UCSD-AML1 (cell line): ENCODE data around the gene CLEC11A.

ENCODE experiments used
- DNase-seq: peaks from one replicate; lab custom pipeline; 2025; ENCODE audit not compliant: unreplicated experiment; lab: John Stamatoyannopoulos, UW

The CLEC11A gene, protein sequence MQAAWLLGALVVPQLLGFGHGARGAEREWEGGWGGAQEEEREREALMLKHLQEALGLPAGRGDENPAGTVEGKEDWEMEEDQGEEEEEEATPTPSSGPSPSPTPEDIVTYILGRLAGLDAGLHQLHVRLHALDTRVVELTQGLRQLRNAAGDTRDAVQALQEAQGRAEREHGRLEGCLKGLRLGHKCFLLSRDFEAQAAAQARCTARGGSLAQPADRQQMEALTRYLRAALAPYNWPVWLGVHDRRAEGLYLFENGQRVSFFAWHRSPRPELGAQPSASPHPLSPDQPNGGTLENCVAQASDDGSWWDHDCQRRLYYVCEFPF

DNA sequence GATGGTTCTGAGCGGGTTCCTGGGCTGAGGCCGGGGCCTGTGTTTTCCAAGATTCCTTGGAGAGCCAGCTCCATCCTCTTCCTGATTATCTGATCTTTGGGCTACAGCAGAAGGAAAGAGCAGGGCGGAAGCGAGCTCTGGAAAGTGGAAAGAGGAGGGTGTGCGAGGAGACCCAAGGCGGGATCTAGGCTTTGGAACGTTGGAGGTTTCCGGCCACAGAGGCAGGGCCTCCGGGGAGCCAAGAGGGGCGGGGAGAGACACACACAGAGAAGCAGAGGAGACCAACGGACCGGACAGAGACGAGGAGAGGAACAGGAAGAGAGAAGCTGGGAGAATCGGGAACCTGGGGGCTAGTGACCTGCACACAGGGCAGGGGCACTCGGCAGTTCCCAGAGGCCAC is at the start of gene CLEC11A:
Gene CLEC11A, plus strand, starts transcription at position 296 of the 400 bp plus-strand sequence. CDS start 162 bp downstream, outside the sequence.
- DNase-seq, result peak; percentile 78

DNA sequence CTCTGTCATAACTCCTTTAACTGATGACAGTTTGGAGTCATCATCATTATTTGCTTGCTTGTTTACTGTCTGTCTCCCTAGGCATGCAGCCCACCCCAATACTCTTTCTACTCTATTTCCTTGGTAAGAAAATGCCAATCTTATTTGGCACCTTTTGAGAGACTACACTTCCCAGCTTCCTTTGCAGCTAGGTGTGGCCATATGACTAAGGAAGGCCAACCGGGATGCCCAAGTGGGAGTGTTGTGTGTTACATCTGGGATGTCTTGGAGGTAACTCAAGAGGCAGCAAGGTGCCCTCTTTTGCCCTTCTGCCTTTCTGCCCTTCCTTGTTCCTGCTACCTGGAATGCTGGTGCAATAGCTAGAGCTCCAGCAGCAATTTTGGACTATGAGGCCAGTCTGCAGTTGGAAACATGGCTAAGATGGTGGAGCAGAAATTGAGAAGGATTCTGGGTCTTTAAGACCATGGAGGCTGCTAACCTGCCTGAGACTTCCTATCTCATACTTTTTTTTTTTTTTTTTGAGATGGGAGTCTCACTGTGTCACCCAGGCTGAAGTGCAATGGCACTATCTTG is 46.5 kb upstream of the CLEC11A start:
- DNase-seq, result no peak

DNA sequence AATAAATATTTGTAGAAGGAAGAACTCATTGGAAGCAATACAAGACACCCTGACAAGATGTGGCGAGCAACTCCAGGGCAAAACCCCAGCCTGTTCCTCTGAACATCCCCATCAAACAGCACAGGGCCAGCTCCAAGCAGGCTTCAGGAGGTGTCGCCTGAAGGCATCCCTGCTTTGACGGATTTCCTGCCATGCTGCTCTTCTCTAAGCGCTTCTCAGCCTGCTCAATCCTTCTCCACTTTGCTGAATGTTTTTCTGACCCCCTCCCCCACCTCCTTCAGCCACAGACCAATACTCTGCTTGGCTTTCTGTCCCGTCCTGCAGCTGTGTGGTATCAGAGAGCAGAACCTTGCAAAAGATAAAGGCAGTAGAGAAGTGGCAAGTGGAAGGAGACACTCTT is 45.5 kb upstream of the CLEC11A start:
- no peak for DNase-seq

DNA sequence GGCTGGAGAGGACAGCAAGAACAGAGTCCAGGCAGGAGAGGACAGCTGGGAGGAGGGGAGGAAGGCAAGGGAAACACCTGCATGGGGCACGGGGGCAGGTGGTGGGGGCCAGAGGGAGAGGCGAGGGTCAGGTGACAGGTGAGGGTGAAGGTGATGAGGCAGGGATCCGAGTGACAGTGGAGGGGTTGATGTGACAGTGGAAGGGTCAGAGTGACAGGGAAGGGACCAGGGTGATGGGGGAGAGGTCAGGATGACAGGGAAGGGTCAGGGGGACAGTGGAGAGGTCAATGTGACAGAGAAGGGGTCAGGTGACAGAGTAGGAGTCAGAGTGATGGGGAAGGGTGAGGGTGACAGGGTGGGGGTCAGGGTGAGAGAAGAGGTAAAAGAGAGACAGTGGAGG is 44.8 kb upstream of the CLEC11A start:
- no peak for DNase-seq

DNA sequence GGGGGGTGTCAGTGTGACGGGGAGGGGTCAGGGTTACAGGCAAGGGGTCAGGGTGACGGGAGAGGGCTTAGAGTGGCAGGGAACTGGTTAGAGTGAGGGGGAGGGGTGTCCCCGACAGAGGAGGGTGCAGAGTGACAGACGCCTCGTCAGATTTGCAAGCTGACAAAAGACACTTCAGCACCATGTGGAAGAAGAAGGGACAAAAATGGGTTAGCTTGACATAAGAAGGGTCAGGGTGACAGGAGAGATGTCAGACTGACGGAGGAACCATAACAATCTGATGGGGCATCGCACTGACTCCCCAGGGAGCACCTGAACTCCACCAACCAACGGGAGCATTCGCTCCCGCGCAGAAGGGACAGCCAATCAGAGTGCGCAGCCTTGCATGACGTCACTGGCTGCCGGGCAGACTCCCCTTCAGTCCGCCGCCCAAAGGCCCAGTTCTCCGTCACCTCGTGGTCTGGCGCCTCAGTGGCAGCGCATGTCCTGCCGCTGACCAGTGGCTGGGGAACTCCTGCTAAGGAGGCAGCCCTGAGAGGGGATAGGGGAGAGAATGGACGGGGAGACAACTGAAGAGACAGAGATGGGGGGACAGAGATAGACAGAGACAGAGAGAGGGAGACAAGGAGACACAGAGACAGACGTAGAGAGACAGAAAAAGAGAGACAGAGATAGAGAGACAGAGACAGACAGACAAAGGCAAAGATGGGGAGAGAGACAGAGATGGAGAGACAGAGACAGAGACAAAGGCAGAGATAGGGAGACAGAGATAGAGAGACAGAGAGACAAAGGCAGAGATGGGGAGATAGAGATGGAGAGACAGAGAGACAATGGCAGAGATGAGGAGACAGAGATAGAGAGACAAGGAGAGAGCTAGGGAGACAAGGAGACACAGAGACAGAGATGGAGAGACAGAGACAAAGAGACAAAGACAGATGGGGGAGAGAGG is 43.7 kb upstream of the CLEC11A start:
- DNase-seq, result peak; percentile 74

DNA sequence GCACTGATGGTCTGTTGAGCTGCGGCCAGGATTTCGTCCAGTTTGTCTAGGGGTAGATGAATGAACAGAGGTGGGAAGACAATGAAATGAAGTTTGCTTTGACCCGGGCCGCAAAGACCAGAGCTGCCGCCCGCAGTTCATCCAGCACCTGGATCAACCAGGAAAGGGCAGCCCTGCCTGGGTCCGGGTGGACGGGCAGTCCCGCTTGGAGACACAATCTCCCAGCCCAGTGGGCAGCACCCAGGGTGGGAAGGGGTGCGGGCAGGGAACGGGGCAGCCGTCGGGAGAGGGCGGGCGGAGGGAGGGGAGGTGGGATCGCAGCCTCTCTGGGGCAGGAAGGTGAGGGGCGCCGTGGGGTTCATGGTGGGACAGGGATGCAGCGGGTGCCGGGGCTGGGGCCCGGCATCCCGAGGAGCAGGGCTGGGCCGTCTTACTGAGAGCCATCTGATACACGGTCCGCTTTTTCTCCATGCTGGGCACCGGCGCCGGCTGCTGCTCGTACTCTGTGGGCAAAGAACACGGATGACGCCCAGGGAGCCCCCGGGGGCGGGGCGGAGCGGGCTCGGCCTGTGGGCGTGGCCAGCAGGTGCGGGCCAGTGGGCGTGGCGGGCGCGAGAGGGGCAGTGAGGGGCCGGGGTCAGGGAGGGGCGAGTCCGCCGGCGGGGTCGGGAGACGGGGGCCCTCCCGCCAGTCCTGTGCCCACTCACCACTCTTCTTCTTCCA is 36.7 kb upstream of the CLEC11A start:
- DNase-seq, result no peak

DNA sequence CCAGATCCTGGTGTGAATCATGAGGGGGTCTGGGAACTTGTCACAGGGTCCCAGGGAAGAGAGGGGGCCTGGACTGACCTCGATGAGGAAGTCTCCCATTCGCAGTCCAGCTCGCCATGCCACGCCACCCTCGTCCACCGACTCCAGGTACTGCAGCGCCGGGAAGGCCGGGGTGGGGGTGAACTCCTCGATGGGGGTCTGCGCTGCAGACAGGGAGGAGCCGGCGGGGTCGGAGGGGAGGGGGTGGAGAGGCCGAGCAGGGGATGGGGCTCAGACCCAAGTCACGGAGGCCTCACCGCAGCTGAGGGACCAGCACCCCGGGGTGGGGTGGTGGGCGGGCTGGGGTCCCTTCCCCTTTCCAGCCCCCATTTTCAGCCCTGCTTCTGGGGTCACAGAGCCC is 34.4 kb upstream of the CLEC11A start:
- DNase-seq, result no peak

DNA sequence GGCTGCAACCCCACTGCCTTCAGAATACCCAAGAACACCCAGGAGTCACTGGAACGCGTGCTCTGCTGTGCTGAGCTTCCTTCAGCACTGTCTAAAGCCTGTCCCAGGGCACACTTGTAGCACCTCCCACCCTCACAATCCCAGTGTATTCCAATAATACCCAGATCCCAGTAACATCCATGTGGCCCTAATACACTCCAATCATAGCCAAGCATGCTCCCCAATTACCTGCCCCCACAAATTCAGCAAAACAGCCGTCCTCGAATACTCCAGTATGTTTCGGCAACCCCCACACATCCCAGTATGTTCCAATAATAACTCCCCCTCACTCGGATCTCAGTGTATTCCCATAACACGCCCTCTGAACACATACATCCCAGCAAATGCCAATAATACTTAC is 32.7 kb upstream of the CLEC11A start:
- DNase-seq, result no peak

DNA sequence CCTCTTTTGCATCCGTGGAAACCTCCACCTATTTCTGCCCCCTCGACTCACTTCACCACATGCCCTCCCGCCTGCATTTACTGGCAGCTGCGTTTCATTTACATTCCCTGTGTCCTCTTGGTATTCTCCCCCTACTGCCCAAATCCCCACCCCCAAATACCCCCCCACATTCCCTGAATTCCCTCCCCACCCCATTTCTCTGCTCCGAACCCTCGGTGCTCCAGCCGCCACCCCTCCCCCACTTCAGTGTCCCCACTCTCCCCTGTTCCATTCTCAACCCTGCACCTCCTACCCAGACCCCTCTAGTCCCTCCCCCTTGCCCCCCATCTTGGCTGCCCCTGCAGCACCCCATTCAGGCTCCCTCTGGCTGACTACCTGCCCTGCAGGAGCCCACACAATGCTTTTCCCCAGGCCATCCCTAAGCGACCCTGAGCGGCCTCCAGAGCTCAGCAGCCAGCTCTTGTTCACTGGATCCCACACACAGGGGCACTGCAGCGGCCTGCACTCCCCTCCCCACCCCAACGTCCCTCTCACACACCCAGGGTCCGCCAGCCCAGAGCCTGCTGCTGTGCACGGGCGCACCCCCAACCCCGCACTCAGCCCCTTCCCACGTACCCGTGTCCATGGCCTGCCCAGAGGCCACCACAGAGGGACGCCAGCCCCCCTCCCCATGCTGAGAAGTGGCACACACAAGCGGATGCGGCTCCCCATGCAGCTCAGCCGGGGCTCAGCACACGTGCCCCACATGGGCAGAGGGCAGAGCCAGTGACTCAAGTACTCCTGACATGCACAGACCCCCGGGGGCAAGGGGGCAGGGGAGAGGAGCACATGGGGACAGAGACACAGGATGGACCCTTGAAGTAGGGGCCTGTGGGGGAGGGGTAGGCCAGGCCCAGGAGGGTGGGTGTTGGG is 29.8 kb upstream of the CLEC11A start:
- no peak for DNase-seq

DNA sequence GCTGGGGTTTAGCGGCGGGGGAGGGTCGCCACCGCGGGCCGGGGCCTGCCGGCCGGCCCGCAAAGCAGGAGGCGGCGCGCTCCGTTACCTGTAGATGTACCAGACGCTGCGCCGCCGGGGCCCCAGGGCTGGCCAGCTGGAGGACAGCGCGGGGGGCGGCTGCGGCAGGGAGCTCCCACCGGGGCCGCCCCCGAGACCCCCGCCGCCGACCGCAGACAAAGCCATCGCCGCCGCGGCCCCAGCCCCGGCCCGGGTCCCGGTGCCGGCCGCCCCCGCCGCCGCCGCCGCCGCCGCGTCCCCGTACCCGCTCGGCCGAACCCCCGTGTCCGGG is 28.4 kb upstream of the CLEC11A start:
- DNase-seq, result no peak

DNA sequence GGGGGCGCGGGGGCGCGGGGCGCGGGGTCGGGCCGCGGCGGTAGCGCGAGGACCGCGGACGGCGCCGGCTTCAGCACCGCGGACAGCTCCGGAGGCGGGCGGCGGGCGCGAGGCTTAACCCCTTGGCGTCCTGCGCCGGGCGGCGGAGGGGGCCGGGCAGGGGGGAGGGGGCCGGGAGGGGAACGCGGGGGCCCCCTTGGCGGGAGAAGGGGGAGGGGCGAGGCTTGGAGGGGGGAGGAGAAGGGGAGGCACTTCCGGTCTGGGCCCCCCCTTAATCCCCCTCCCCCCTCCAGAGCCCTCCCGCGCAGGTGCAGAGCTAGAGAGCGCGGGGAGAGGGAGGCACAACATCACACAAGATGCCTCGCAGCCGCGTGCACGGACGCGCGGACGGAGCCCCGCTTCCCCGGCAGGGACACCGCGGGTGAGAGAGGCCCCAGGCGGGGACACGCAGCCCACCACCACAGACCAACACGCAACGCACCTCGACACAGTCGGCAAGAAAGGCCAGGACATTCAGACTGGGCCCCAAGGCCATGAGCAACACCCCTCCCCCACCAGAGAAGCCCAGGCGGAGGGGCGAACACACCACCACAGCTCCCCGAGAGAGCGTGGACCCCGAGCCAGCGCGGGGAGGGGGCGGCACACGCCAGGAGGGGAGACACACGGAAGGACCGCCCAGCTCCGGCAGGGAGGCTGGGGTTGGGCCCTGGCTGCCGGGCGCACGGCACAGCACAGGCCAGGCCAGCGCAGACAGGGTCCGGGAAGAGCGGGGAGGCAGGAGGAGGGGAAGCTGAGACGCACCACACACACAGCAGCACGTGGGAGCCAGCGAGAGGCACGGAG is 27.7 kb upstream of the CLEC11A start:
- DNase-seq, result no peak

DNA sequence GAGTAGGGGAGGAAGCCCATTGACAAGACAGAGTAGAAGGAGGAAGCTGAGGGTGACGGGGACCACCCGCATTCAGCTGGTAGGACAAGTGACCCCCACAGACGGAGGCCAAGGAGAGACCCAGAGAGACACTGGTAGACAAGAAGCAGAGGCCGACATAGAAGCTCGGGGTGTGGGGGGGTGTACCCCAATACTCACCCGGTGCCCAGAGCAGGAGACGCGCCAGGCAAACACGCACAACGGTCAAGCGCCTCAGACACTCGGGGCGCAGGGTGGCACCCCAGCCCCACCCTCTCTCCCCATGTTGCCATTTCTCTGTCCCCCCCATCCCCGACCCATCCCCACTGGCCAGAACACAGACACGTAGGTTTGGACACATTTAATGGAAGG is 27.1 kb upstream of the CLEC11A start:
- DNase-seq, result no peak

DNA sequence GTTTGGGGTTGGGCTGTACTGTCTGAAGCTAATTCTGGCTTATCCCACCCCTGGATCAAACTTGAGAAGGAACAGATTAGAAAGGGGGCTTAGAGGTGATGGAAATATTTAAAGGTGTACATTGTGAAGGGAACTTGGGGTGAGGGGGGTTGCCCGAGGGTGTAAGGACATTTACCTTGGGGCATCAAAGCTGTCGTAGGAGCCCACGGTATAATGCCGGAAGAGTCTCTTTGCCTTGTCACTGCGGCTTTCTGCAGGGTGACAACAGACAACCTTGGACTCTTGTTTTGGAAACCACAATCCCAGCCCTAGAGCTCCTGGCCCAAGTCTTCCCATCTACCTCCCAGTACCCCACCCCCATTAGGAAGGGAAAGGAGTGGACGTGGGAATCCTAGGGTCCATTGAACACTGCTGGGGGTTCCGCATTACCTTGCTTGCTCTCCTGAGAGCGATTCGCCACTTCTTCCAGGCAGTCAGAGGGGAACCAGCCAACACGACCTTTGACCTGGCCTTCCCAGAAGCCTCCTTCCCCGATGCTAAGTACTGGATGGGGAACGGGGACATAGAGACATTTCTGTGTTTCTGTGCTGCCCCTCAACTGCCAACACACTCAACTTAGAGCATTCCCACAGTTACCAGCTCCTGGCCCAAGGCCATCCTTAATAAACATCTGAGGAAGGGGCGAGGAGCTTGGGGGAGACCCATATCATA is 25.6 kb upstream of the CLEC11A start:
- DNase-seq, result no peak

DNA sequence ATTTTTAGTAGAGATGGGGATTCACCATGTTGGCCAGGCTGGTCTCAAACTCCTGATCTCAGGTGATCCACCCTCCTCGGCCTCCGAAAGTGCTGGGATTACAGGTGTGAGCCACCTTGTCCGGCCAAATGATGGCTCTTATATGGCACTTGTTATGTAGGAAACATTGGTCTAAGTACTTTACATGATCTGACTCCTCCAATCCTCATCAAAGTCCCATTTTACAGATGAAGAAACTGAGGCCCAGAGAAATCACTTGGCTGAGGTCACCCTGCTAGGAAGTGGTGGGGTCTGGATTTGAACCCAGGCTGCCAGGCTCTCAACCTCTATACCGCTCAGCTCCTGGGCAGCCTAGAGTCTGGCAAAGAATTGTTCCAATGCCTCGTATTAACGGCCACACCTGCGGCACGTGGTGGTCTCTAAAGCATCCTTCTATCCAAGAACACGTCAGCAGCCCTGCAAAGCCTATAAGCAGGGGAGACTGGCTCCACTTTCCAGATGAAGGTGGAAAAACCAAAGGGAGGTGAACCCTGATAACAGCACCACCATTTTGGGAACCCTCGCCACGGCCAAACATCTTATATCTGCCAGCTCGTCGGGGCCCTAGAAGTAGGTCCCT is 21.7 kb upstream of the CLEC11A start:
- DNase-seq, result no peak

DNA sequence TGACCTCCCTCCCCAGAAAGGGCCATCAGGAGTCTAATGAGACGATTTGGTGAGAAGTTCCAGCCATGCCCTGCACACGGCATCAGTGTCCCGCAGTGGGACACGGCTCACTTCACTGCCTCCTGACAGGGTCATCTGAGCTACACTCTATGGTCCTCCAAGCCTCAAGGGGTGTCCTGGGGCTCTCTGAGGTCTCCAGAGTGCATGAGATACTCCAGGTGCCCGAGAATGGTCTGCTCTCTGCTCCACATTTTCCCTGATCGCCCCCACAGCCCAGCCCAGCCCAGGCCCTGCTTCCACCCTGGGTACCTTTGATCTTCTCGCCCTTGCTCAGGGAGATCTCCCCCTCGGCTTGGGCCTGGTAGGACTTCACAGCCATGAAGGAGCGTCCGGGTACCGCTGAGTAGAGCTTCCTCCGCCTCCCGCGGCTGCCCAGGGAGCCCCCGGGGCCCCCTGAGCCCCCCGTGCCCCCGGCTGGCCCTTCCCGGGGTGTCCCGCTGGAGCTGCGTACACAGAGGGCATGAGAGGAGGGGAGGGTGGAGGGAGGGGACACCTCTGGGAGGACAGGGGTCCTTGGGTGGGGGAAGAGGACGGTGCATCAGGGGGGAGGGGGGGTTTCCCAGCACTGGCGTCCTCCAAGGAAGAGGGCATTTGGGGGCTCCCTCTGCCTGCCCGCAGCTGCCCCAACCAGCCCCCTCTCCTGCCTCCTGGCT is 20.9 kb upstream of the CLEC11A start:
- DNase-seq, result no peak

DNA sequence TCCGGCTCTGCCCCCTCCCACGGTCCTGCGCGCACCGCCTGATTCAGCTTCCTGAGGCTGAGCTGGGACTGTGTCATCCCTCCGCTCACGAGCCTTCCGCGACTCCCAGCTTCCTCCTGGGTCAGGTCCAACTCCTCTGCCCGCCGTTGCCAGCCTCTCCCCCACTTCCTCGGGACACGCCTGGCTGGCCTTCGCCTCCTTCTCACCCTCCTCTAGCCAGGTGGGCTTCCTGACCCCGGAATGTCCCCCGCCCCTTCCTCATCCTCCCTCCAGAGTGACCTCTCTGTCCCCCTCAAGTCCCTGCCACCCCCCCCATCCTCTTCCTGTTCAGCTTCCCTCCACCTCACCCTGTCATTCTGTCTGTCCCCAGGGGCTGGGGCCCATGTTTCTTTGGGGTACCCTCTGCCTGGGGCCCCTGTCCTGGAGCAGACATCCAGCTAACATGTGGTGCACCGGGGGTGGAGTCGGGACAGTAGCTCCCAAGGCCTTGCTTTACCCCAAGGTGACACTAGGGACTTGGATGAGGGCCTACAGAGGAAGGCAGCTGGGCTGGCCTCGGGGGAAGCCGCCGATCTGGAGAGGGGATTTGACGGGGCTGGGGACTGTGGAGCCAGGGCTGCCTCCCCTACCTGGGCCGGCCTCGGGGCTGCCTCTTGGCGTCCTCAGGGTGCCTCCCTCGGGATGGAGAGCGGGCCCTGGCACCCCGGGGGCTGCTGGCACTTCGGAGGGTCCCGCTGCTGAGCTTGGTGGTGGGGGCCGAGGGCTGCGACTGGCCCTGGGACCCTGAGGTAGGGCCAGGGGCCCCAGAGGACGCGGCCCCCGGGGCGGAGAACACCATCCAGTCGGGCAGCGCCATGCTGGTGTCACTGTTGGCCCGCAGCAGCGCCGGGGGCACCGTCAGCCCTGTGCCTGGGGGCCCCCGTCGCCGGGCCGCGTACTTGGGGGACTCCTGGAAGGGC is 20.0 kb upstream of the CLEC11A start:
- peak; percentile 64 for DNase-seq
